ENCODE data around the gene IKBKE.

DNA sequence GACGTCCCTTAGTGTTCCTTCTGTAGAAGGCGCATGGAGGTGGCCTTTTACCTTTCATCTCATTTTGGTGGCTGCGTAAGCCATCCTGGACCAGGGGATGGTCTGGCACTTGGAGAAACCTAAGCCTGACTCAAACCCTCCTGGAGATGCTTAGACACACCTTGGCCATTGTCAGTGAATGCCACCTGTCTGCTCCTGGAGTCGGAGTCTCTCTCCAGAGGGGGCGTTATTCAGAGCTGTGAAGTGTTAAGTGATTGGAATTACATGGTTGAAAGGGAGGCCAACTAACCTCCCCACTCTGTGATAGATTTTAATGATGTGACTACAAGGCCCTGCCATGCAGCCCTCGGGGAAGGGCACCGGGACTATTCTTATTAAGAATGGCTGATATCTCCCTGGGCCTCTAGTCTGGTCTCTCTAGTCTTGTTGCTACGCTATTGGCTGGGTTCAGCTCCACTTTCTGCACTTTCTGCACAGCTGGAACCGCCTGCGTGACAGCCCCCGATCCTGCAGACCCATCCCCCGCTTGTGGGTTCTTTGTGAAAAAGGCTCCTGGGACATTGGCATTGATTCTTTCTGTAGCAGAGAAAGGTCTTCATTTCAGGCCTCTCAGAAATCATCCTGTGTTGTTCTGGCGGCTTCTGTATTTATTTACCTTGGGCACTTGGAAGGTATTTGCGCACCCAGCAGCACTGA lies 41.2 kb downstream of the IKBKE start:
- TF ChIP-seq, protein P1, sequence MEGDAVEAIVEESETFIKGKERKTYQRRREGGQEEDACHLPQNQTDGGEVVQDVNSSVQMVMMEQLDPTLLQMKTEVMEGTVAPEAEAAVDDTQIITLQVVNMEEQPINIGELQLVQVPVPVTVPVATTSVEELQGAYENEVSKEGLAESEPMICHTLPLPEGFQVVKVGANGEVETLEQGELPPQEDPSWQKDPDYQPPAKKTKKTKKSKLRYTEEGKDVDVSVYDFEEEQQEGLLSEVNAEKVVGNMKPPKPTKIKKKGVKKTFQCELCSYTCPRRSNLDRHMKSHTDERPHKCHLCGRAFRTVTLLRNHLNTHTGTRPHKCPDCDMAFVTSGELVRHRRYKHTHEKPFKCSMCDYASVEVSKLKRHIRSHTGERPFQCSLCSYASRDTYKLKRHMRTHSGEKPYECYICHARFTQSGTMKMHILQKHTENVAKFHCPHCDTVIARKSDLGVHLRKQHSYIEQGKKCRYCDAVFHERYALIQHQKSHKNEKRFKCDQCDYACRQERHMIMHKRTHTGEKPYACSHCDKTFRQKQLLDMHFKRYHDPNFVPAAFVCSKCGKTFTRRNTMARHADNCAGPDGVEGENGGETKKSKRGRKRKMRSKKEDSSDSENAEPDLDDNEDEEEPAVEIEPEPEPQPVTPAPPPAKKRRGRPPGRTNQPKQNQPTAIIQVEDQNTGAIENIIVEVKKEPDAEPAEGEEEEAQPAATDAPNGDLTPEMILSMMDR (IDR thresholded peaks at IDR 0.05), result no peak
- no peak for TF ChIP-seq POLR2A (IDR thresholded peaks at IDR 0.05)
